ENCODE data around the gene MYL7. TPM values are rescaled to one million over a fixed set of nuclear protein-coding genes. Genes with fewer than 3 reads are reported as not detected.

Gene MYL7
- total RNA-seq, 1 donor from 2014 or later, result 518 TPM

- Histone ChIP-seq H3K4me1 (peaks cover 19% of the 10 kb centered on the region), H3K4me3 (no peak overlapping the region), H3K27me3 (ENCODE audit: low read depth) (no peaks in the 10 kb centered on the region), H3K36me3 (peaks cover 29% of the 10 kb centered on the region), H3K27ac (replicated peaks) (no peak overlapping the region), H3K9me3 (replicated peaks) (no peaks in the 10 kb centered on the region)
- intact Hi-C loops (cut with micrococcal nuclease), result no loop called here
- DNase-seq, result no peak
- no peak for TF ChIP-seq CTCF (IDR thresholded peaks at IDR 0.05; ENCODE audit: borderline replicate concordance)
Measured at GRCh38 chr7:44112997-44113763, 28.0 kb downstream of the MYL7 start.

- DNase-seq, result no peak
- no peak overlapping the region for H3K27ac ChIP-seq (replicated peaks)
Measured at GRCh38 chr7:44112231-44112996, 28.7 kb downstream of the MYL7 start.

GRCh38 chr7:44111761-44112160 lies 29.4 kb downstream of the MYL7 start:
- no peak for TF ChIP-seq CTCF (IDR thresholded peaks at IDR 0.05; ENCODE audit: borderline replicate concordance)
- no peaks in the 10 kb centered on the region for H3K27me3 ChIP-seq (ENCODE audit: low read depth)
- intact Hi-C loops (cut with micrococcal nuclease), result no loop called here
- no peak overlapping the region for H3K4me3 ChIP-seq
- no peaks in the 10 kb centered on the region for H3K9me3 ChIP-seq (replicated peaks)
- H3K27ac ChIP-seq (replicated peaks), result no peak overlapping the region
- peaks cover 17% of the 10 kb centered on the region for H3K36me3 ChIP-seq
- H3K4me1 ChIP-seq, result peaks cover 19% of the 10 kb centered on the region
- no peak for DNase-seq

More at GRCh38 chr7:44112231-44112996, 28.7 kb downstream of the MYL7 start:
- Histone ChIP-seq H3K9me3 (replicated peaks) (no peaks in the 10 kb centered on the region), H3K27me3 (ENCODE audit: low read depth) (no peaks in the 10 kb centered on the region), H3K36me3 (peaks cover 22% of the 10 kb centered on the region), H3K4me1 (peaks cover 19% of the 10 kb centered on the region), H3K4me3 (no peak overlapping the region)
- intact Hi-C loops (cut with micrococcal nuclease), result no loop called here
- TF ChIP-seq CTCF (IDR thresholded peaks at IDR 0.05; ENCODE audit: borderline replicate concordance), result no peak

GRCh38 chr7:44110719-44111635 lies 30.2 kb downstream of the MYL7 start:
- no peak for DNase-seq
- intact Hi-C loops (cut with micrococcal nuclease), result no loop called here
- Histone ChIP-seq H3K27ac (replicated peaks) (no peak overlapping the region), H3K27me3 (ENCODE audit: low read depth) (no peaks in the 10 kb centered on the region), H3K36me3 (peaks cover 9% of the 10 kb centered on the region), H3K9me3 (replicated peaks) (no peaks in the 10 kb centered on the region), H3K4me1 (peaks cover 22% of the 10 kb centered on the region), H3K4me3 (no peak overlapping the region)
- no peak for TF ChIP-seq CTCF (IDR thresholded peaks at IDR 0.05; ENCODE audit: borderline replicate concordance)

- intact Hi-C loops (cut with micrococcal nuclease), result no loop called here
- Histone ChIP-seq H3K4me3 (no peak overlapping the region), H3K4me1 (peaks cover 24% of the 10 kb centered on the region), H3K36me3 (peaks cover under 1% of the 10 kb centered on the region), H3K27me3 (ENCODE audit: low read depth) (peaks cover 2% of the 10 kb centered on the region), H3K27ac (replicated peaks) (no peak overlapping the region), H3K9me3 (replicated peaks) (no peaks in the 10 kb centered on the region)
- DNase-seq, result no peak
- TF ChIP-seq CTCF (IDR thresholded peaks at IDR 0.05; ENCODE audit: borderline replicate concordance), result no peak
Measured at GRCh38 chr7:44109991-44110390, 31.1 kb downstream of the MYL7 start.
